Stimulated activated CD8-positive, alpha-beta memory T cell treated with anti-CD3 and anti-CD28 coated beads, Interleukin-7, amount 100 ng/mL, for 24 hours (primary cell): ENCODE measurements around the gene NOD1.
A peak's percentile ranks its signal among the peaks of the same experiment; 100 is the strongest.
"Not testable (repeated sequence)": the region's sequence is repeated elsewhere in the genome, so short reads cannot be mapped to it uniquely, and the experiment has no call there.

ENCODE experiments used
- DNase-seq: peaks from one replicate; pipeline ENCODE4 v3.0.0-alpha.2; 2020; ENCODE audit warnings: low read depth

NOD1 gene

DNA sequence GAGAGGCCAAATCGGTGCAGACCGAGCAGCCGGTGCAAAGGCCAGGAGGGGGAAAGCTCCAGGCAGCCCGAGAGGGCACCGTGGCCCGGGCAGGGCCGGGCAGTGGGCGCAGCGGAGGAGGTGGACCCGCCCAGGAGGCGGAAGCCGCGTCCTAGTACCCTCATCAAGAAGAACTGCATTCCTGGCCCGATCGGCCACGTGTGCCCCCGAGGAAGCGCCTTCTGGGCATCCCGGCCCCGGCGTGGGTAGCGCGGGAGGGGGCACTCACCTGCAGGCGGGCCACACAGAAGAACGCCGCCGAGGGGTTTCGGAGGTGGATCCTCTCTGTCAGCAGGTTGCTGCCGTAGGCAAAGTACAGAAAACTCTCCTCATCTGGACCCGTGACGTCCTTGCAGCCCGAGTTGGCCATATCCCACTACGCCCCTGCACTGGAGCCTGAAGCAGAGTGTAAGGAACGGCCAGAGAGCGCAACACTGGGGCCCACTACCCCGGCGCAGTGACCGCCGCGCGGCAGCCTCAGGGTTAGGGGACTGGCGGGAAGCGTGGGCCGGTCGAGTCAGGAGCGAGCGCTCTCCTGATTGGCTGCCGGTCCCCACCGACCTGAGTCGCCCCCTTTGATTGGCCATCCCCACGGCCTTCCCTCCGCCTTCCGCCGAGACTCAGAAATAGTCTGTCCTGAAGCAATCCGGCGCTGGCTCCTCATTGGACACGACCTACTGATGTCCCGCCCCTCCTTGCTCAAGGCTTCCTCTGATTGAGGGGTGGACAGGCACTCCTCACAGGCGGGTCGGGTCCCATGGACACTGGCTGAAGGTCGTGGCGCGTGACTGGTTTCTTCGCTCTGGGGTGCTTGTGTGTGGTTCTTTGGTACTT is 26.0 kb upstream of the NOD1 start, which contains the start of gene GGCT:
Gene GGCT (minus strand): TSS at position 529 of the 873 bp plus-strand sequence. CDS start 120 bp downstream, at position 409.
- DNase-seq = peak; percentile 91

DNA sequence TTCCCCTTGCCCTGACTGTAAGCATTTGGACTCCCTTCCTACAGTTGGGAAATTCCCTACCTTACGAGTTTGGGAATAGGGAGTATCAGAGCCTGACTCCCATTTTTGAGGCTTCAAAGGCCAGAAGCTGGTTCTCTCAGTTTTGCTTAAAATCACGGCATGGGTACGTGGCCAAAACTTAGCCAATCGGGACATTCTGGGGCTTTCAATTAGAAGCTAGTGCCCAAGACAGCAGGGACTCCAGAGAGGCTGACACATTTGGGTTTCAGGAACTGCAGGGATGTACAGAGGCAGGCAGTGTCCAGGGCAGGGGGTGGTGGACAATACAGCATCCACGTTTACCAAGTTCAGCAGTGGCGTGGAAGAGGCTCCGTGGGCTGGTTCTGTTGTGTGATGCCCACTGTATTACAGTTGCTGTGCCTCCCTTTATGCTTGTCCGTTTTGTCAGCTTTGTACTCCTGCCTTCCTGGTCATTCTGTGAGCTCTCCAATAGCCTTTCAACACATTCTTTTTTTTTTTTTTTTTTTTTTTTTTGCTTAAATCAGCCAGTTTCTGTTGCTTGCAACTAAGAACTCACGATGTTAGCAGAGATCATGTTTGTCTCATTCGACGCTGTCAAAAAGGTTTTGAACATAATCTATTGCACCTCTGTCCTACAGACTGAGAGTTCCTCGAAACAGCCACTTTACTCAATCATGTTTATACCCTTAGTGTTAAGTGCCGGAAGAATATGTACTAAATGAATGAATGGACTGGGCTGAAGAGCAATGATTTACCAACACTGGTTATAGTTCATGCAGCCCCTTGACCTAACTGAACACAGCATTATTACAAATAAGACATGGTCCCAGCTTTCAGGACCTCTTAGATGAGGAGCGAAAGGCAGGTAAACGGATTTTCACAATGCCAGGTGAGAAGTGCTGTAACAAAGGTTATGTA is 25.0 kb upstream of the NOD1 start:
- no peak for DNase-seq

DNA sequence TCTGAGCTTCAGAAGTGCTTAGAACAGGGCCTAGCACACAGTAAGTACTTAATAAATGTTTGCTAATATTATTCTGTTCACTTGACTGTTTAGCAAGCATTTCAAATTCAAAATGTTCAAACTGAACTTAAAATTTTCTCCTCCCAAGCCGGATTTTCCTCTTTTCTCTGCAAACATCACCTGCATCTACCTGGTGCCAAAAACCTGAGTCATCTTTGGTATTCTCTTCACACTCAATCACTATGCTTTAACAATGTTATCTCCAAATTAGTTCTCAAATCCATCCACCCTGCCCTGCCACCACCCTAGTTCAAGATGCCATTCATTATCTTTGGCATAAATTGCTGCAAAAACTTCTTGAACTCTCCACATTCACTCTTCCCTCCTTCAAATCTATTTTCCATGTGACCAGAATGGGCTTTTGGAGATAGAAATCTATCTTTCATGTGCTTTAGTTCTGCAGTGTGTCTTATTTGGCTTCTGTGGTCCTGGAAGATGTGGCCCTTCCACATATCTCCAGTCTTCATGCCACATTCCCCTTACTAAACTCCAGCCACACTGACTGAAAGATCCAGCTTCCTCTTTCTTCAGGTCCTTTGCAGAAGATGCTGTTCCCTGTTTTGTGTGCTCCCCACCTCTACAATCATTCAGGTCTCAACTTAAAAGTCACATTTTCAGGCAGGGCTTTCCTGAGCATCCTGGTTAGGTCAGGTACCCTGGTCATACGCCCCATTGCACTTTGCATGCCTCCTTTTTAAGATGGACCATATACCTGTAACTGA is 24.1 kb upstream of the NOD1 start:
- no peak for DNase-seq

- no peak for DNase-seq
These were observed 22.7 kb upstream of the NOD1 start for GRCh38 chr7:30501264-30501663.

GRCh38 chr7:30493228-30493627 is 14.6 kb upstream of the NOD1 start:
- DNase-seq = no peak

DNA sequence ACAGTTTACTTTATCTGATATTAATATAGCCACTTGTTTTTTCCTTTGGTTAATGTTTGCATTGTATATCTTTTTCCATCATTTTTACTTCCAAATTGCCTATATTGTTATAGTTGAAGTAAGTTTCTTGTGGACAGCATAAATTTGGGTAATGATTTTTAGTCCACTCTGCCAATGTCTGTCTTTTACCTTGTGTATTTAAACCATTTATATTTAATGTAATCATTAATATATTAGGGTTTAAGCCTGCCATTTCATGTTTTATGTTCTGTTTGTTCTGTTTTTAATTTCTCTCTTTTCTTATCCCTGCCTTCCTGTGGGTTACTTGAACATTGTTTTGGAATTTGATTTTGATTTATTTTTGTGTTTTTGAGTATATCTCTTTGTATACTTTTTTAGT is 12.8 kb upstream of the NOD1 start:
- DNase-seq = no peak

GRCh38 chr7:30487371-30487770 is 8.8 kb upstream of the NOD1 start:
- no peak for DNase-seq

DNA sequence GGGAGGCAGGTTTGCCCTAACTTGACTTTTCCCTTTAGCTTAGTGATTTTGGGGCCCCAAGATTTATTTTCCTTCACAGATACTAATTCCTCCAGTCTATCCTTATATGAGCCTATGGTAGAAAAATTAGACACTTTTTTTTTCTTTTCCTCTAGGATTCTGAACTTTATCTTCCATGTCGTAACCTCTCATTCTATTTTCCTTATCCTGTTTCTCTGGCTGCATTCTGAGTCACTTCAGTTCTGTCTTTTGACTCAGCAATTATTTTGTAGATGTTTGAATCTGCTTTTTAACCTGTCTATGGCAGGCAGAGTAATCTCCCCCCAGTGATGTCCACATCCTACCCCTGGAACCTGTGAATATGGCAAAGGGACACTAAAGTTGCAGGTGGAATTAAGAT is 7.1 kb upstream of the NOD1 start:
- no peak for DNase-seq

GRCh38 chr7:30481416-30481815 is 2.8 kb upstream of the NOD1 start:
- not testable (repeated sequence) for DNase-seq

- no peak for DNase-seq
These were observed 877 bp upstream of the NOD1 start for GRCh38 chr7:30479202-30480120.

DNA sequence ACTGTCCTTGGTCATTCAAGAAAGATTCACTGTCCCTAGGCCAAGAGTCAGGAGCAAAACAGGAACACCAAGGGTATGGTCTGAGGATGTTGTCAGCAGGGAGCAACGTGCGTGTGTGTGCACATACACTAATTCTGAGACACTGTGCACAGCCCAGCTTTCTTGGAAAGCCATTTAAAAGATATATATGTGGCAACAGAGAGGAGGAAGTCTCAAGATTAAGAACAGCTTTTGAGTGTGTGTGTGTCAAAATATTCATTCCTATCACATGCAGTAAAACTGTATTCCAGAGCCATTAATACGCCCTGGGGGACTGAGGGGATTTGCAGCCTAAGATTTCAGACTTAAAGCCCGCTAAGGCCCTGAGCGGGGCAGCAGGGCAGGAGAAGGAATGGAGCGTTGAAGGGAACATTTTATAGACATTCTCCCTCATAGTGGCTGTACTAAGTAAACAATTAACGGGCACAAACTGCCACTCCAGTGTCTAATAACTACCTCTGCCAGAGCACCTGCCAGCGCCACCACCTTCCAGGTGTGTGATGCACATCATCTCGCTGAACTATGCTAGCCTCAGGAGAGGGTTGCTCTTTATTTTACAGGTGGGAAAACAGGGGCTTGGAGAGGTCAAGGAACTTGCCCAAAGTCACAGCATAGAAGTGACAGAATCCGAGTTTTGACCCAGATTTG is 2.0 kb downstream of the NOD1 start:
- no peak for DNase-seq

DNA sequence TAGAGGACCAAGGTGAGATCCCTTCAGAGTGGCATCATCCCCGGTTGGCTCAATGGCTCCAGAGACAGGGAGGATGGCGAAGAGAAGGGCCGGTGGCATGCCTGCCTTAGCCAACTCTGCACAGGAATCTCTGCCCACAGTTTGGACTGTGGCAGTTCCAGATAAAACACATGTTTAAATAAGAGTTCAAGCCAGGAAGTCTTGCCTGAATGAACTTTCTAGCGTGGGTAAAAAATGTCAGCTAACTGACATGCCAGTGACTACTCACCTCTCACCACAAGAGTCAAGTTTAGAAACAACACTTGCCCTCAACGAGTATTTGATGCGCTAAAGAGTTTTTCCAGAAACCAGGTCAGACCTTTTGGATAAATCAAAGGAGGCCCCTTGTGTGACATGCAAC is 3.0 kb downstream of the NOD1 start:
- no peak for DNase-seq

DNA sequence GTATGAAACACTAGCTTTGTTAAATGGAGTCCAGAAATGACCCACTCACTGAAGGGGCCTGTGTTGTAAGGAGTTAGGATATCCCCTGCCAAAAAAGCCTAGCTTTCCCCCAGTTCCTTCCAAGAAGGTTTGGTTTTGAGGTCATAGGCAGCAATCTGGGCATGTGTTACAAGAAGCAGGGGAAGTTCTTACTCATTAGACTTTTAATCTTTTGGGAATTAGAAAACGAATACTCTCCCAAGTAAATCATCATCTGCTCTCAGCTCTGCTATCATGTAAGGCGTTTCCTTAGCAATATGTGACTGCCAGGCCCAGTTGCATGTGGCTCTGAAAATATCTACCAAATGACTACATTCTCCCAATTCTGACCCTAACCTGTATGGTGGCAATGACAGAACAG is 3.7 kb downstream of the NOD1 start:
- DNase-seq = no peak

GRCh38 chr7:30474485-30474884 is 4.1 kb downstream of the NOD1 start:
- DNase-seq = no peak

DNA sequence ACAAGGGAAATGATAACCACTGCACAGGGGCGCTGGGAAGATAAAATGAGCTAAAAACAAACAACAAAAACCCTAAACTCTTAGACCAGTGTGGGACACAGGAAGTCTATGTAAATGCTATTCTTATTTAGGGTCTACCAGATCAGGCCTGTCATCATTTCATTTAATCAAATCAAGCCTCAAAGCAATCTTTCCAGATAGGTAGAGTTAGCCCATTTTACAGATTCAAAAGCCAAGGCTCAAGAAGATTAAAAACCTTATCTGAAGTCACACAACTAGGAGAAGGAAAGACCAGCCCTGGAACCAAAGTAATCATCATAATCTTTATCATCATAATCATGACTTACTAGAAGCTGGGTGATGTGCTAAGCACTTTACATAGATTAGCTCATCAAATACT is 4.7 kb downstream of the NOD1 start:
- DNase-seq = no peak

DNA sequence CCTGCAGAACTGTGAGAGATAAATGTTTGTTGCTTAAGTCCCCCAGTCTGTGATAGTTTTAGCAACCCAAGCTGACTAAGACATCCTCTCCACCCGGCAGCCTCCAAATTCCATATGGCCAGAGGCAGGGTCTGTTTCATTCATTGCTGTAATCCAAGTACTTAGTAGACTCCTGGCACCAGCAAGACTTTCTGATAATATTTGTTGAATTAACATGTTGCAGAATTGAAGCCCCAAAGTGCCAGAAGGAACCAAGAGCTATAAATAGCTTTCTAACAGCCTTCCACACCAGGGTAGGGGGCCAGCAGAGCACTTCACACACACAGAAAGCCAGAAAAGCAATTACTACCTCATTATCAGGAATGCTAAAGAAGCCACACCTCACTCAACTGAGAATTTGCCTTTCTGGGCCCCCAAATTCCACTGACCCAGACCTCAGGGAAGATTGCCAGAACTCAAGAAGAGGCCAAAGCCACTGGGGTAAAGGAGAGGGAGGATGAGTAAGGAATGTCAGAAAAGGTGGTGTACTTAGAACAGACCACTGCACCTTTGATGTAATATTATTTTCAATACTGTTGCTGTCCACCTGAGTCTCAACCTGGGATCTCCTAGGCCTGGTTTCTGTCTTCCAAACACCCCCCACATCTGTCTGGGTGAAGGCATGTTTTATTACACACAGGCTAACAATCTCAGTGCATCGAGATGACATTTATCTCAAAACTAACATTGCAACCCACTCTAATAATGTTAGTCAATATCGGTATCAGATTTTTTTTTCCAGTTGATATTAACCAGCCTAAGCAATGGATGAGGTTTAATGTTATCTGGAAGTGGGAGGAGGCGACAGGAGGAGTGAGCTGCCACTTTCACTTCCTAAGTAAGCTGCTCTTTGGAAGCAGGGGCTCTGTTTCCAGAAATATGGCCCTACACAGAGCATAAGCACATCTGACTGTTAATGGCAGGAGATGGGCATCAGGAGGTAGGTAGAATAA is 5.5 kb downstream of the NOD1 start:
- DNase-seq = no peak

- no peak for DNase-seq
These were observed 6.4 kb downstream of the NOD1 start for GRCh38 chr7:30472081-30472783.

GRCh38 chr7:30471205-30471604 is 7.4 kb downstream of the NOD1 start:
- no peak for DNase-seq

DNA sequence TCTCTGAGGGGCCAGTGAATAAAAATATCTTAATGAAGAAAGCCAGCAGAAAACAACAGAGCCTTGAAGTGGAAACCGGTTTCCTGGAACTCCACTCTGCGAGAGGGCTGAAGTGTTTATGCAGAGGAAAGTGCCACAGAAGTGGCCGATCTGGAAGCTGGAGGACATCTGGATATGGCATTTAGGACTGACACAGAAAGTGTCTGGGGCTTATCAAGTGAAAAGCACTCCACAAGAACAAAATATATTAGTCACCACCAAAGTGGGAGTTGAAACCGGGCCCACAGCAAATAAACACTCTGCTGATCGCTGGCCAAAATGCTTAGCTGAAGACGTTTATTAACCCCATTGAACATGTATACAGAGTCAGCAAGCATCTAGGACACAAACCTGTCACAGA is 7.8 kb downstream of the NOD1 start:
- no peak for DNase-seq
